HG03442 (cell line): ENCODE measurements around the gene XPO5.
"Not testable (repeated sequence)": the region's sequence is repeated elsewhere in the genome, so short reads cannot be mapped to it uniquely, and the experiment has no call there.

Experiments used
- ATAC-seq: cut with Tn5 transposase; IDR thresholded peaks from one replicate; pipeline ENCODE4 v1.9.1; 2021; ENCODE audit warnings: mild to moderate bottlenecking, moderate library complexity; ENCODE audit not compliant: unreplicated experiment

XPO5 gene

DNA sequence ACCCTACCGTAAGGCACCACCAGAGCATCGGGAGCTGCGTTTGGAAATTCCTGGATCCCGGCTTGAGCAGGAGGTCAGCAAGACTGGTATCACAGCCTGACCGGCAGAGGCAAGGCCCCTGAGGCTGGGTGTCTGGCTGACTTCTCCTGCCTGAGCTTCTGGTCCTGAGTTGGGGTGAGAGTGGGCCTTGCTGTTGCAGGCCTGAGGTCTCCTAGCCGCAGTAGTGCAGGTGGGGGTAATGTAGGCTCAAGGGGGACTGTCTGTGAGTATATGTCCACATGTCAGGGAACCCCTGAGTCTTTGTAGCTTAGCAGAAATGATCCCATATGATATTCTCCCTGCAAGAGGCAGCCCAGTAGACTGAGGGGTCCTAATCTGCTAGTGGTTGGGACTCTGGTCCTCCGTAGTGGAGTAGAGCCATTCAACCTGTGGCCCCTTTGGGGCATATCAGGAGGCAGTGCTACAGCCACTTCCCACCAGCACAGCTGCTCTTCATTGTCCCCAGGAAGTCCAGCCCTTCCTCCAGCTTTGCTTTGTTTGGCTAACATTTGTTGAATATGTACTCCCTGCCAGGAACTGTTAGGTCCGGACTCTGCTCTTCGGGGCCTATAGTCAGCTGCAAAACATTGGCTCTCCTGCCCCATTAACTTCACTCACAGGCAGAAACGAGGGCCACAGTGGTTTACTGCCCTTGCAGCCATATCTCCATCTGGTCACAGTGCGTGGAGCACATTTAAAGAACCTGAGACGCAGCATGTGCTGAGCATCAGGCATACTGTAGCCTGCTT lies 76.6 kb downstream of the XPO5 start:
- ATAC-seq = no peak

DNA sequence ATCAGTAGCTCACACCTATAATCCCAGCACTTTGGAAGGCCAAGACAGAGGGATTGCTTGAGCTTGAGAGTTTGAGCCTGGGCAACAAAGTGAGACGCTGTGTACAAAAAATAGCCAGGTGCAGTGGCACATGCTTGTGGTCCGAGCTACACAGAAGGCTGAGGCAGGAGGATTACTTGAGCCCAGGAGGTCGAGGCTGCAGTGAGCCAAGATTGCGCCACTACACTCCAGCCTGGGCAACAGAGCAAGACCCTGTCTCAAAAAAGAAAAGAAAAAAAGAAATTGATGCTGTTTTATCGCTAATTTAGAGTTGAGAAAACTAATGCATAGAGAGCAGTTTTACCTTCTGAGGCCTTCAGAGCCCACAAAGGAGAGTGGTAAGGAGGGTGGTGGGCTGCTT lies 77.5 kb downstream of the XPO5 start:
- not testable (repeated sequence) for ATAC-seq

DNA sequence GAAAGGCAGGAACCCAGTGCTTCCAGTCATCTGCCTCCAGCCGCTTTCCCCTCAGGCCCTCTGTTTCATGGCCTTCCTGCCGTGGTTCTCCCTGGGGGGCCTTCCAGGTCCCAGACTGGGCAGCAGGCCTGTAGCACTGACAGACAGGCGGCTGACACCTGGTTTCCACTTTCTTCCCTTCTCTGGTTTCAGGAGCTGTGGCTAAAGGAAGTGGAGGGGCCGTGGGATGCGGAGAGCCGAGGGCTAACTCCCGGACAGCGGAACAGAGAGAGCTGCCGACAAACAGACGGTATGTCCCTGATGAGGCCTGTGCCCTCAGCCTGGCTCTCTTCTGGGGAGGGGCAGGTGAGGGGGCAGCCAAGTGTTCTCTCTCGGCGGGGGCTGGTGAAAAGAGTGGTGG lies 78.1 kb downstream of the XPO5 start:
- ATAC-seq = no peak

DNA sequence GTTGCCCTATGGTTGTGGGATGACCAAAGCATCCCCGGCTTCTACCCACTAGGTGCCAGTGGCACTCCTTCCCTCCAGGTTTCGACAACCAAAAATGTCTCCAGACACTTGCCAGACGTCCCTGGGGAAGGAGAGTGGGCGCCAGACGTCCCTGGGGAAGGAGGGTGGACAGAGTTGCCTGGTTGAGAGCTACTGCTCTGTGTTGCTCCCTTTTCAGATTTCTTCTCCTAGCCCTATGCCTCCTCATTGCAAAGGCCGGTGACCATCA lies 78.8 kb downstream of the XPO5 start:
- ATAC-seq = no peak

DNA sequence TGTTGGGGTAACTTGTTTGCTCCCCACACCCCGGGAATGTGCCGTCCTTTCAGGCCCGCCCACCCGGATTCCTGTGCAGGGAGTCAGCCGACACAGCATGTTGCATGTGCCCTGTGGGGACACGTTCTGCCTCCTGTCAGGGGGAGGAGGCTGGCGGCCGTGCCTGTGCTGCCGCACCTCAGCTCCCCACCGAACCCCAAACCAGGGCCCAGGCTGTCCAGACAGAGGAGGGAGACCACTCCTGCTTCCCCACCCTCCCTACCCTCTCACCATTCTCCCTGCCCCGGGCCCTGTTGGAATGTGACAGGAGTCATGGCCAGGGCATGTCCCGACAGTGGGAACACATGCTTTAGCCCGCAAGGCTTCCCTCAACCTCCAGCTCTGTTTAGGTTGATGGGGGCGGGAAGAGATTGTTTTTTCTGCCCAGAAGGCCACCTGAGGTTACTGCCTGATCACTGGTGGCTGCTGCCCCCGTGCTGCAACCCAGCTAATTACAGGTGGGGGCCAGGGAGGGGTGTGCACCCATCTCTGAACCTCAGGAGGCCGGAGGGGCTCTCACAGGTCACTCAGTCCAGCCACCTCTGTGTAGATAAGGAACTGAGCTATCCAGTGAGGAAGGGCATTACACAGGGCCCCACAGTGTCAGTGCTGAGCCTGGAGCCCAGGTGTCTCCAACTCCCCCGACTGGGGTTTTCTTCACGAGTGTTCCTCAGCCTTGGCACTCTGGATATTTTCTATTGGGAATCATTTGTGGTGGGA lies 79.3 kb downstream of the XPO5 start:
- no peak for ATAC-seq

DNA sequence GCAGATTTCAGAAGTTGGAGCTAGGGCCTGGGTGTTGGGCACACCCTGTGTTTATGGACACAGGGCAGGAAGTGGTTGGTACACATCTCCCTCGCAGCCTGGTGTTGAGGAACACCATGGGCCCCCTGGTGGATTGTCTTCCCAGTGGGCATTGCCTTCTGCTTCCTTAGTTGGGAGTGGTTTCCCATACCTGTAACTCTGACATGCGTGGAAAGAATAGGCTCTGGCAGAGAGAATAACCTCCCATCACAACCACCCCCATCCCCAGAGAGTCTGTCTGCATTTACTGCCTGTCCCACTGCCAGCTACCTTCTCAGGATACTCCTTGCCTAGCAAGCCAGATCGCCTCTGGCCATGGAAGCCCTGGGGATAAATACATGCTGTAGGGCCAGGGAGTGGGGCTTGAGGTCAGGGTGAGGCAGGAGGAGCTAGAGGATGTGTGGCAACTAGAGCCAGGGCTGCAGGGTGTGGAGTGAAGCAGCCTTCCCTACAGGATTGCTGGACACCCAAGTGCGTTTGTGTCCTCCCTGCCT lies 80.4 kb downstream of the XPO5 start:
- ATAC-seq = no peak

DNA sequence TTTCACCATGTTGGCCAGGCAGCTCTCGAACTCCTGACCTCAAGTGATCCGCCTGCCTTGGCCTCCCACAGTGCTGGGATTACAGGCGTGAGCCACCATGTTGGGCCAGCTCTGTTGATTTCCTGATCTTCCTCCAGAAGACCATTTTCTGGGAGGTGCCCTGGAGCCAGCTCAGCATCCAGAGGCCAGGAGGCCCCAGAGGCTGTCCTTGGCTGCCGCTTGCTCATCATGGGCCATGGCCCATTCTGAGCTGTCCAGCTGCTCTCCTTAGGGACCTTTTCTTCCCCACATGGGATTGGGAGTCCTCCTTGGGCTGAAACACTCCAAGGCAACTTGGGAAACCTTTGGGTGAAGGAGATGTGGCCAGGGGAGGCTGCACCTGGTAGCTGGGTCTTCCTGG lies 81.1 kb downstream of the XPO5 start:
- ATAC-seq = no peak

DNA sequence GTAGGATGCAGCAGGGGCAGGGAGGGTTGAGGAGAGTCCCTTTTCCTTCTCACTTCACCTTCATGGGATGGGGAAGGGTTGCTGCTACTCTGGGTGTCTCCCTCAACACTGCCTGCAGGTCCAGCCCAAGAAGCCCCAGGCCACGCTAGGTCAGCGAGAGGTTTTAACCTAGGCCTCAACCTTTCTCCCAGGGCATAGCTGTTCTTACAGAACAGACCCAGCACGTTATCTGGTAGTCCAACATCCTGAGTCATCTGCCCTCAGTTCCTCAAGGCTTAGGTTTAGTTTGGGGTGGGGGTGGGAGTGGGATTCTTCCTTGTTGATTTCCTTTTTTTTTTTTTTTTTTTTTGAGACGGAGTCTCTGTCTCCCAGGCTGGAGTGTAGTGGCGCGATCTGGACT lies 81.5 kb downstream of the XPO5 start:
- ATAC-seq = no peak

DNA sequence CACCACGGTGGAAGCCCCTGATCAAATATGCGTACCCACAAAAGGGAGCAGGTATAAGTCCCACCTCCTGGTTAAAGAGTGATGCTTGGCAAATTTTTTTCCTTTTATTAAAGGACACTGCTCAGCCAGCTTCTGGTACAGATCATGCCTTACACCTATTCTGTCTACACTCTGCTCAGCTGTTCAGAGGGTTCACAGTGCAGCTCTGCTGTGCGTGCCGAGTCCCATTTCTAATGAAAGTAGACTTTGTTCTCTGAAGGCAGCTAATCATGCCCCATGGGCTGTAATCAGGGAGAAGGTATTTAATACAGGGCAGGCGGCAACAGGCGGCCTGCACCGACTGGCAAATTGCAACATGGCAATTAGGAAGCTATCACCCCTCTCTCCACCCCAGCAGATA lies 82.0 kb downstream of the XPO5 start:
- no peak for ATAC-seq

DNA sequence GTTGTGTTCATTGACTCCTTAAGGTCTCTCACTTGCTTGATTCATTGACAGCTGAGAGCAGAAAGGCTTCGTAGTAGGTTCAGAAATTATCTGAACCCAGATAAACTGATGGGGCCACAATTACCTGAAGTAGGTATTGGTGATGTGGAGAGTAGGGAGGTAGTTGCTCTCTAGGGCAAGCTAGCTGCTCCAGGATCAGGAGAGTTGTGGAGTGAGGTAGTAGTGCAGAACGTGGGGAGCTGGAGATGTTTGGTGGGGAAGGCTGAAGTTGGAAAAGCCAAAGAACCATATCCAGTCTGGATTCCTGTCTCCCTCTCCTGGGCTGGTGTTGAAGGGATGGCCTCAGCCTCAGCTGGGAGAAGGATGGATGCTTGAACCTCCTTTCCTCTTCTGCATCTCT lies 82.6 kb downstream of the XPO5 start:
- ATAC-seq = no peak

DNA sequence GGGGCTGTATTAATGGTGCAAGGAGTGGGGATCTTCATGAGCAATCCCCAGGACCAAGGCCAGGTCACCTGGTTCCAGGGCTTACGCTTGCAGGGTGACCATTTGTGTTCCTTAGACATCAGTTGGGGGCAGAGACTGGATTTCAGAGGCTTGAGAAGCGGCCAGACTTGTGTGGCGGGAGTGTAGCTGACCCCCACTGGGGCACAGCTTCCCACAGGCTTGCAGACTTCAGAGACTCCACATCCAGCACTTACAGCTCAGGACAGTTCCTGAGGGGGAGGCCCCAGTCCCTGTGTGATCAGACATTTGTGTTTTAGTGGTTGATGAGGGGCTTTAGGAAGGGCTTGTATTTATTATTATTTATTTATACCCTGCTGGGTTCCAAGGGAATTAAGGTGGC lies 83.2 kb downstream of the XPO5 start:
- ATAC-seq = no peak

DNA sequence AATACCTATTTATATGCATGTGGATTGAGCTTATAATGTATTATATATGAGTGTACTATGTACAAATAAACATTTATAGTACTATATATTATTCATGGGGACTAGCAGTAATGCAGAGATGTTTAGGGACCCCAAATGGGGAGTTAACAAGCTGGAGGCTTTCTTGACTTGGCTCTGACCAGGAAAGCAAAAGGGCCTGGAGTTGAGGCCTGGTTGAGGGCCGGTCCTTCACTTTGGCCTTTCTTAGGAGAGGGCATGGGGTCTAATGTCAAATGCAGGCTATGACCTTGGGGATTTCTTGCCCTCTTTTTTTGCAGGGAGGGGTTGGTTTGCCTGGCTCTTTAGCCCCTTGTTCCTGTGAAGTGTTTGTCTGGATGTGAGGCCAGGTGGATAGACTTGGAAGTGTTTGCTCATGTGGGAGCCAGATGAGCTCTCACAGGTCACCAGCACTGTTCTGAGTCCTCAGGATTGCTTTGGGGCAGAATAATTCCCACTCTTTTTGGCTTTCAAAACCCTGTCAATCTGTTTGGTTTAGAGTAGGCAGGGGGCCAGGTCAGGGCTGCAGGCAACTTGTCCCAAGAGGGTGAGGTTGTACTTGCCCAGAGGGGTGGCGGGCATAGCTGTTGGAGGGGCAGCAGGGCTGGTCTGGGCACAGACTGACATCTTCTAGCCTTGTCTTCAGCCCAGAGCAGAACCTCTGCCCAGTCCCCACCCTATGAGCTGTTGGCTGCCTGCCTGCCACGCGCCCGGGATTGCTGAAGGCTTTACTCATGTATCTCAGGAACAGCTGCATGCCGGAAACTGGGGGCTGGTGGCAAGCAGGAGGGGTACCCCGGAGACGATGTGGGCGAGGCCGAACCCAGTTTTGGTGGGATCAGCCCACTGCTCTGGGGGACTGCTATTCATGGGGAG lies 83.8 kb downstream of the XPO5 start:
- ATAC-seq = no peak

DNA sequence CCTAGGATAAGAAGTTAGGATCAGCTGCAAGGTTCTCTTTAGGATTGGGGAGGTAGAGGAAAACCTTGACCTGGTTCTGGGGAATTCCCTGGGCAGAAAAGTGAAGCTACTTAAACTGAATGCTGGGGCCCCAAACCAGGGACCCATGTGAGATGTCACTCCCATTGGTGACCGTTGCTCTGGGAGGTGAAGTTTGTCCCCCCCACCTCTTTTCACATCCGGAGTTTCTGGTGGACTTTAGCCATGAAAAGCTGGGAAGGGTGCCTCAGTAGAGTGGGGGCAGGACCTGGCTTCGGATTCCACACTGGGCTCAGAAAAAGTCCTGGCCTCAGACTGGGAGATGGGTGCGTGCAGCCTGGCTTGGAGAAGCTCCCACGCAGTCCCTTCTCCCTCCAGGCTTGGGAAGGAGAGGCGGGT lies 85.3 kb downstream of the XPO5 start:
- no peak for ATAC-seq

DNA sequence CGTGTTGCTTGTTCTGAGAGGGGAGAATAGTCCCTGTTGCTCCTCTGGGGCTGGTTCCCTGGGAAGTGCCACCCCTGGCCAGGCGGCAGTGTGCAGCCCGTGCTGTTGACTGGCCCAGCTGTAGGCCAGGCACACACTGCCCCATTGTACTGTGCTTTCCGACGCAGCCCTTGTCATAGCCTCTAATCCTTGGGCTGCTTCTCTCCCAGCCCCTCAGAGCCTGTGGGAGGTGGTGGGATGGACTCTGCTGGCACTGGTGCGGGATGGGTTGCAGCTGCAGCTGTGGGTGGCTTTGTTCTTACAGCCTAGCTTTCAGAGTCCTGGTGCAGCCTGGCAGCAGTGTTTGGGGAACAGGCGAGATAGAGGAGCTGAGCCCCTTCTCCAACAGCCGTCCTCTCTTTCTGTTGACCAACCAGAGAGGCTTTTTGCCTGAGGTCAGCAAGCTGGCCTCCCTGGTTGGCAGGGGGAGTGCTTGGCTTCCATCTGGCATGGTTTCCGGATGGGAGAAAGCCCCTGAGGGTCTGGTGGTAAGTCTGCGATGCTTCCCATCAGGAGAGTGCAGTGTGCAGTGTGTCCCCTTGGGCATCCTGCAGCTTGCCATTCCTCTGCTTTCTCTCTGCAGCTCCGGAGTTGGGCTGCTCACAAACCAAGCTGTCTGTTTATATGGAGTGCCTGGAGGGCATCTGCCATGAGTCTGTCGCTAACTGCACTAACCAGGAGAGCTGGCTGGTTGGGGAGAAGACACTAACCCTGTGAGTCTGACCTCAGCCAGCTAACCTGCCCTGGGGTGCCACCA lies 86.4 kb downstream of the XPO5 start:
- ATAC-seq = no peak

DNA sequence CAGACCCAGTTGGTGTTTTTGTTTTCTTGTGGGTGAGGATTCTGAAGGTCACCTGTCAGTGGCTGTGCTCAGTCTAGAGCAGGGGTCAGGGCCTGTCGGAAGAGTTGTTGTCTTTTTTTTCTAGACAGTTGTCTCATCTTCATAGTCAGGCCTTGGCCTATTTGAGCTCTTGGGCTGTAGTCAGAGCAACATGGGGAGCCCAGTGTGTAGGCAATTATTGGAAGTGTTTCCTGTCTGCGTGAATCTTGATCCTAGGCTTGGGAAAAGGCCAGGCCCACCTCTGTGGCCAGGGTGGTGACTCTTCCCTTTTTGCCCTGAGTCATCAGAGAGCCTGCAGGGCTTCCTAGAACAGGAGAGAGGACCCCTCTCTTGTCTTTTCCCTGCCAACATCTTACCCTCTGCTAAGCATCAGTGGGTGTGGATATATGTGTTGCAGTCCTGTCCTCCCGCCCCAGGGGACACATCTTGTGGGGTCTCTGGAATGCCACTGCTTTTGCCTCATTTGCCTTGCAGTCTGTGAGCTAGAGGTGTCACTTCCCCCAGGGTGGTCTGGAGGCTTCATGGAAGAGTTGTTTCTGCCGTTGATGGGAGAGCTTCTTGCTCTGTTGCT lies 87.1 kb downstream of the XPO5 start:
- ATAC-seq = no peak

DNA sequence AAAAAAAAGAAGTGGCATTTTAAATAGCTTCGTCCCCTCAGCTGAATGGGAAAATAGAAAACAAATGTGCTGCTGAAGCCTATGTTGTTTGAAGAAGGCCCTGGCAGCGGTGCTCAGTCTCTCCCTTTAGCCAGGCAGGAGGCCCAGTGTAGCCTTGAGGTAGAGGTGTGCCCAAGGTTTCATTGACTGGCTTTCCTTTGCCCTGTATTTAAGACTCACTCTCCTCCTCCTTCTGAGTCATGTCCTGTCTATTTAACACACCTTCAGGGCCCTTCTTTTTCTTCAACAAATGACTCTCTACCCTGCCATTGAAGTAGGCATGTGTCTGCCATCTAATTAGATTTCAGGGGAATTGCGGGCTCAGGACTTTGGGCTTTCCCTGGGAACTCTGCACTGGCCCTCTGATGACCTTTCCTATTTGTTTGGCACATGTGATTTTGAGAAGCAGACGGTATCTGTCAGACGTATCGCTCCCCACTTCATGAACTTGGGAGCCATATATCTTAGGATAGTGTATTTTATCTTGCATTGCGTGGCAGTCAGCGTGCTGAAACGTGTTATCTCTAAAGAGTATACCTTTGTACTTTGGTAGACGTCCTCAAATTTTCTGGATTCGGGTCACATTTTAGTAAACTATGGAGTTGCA lies 94.1 kb downstream of the XPO5 start:
- no peak for ATAC-seq

DNA sequence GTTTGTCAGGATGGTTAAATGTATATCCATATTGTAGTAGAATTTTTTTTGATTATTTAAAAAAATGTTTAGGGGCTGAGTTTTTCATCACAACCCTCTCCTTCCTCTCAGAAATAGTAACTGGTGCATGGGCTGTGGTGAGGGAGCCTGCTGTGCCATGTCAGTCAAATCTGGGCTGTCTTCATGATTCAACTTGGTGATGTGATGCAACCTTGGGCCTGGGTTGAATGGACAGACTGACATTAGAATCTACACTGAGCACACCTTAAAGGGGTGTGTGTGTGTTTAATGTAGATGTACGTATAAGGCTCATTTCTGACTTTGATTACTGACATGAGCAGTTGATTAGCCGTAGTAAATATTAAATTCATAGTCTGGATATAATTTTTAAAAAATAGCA lies 94.8 kb downstream of the XPO5 start:
- ATAC-seq = no peak

DNA sequence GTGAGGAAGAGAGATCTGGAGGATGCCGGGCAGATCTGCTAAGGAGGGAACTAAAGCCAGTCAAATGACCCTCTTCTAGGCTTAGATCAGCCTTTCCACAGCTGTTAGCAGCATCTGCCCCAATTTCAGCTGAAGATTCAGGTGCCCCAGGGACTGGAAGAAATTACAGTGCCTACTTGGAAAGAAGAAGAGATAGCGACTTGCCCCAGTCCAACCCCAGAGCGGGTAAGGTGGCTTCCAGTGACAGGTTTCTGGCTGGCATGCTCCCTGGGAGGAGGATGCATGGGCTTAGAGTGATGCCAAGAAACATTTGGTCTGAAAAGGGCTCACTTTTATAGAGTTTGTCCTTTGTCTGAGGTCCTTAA lies 97.8 kb downstream of the XPO5 start:
- no peak for ATAC-seq

DNA sequence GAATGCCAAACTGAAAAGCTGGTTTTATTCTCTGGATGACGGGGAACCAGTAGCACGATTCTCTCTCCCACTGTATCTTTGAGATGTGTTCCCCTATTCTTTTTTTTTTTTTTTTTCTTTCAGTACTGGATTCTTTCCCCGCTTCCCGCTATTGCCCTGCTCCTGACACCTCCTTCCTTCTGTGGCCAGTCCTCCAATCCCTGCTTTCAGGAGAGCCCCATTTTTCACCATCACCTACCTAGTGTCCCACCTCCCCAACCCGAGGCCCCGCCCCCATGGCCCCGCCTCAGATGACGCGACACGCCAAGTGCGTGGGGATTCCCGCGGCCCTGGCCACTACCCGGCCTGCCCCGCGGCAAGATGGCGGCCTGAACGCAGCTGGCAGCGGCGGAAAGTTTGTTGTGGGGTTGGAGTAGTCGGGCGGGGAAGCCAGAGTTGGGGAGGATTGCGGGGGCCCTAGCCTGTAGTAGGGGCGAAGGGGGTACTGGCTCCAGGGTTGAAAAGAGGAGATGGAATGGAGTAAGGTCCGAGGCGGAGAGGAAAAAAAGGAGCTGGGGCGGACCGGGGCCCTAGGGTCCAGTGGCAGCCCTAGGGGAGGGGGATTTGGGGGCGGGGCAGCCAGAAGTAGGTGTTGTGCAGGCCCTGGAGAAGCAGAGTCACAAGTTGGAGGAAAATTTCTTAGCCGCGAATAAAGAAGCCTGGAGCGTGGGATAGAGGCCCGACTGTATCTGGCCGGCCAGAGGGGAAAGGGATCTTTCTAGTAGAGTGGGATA lies 98.4 kb downstream of the XPO5 start, which contains the start of gene TJAP1:
TJAP1 (plus strand) TSS at position 336 of the 773 bp plus-strand sequence. CDS start 21,432 bp downstream, outside the sequence.
- ATAC-seq = peak; percentile 93
